NCI-H69 (cell line): ENCODE results near the gene TEAD2.
"Not testable (repeated sequence)": the region's sequence is repeated elsewhere in the genome, so short reads cannot be mapped to it uniquely, and the experiment has no call there.

Experiments used
- DNase-seq: peaks from one replicate; lab custom pipeline; 2025; lab: John Stamatoyannopoulos, UW

The TEAD2 gene

DNA sequence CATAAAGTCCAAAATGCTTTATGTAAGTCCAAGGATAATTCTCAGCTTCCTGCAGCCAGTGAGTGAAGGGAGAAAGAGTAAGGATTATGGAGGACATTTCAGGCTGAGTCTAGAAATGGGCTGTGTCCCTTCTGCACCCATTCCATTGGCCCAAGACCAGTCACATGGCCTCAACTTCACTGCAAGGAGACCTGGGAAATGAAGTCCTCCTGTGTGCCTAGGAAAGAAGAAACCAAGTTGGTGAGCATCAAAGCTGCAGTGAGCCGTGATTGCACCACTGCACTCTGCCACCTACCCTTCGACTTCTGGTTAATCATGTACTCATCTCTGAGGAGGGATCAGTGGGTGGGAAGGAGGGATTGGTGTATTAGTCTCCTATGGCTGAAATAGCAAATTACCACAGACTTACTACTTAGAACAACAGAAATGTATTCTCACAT is 30.6 kb downstream of the TEAD2 start:
- peak; percentile 21 for DNase-seq

DNA sequence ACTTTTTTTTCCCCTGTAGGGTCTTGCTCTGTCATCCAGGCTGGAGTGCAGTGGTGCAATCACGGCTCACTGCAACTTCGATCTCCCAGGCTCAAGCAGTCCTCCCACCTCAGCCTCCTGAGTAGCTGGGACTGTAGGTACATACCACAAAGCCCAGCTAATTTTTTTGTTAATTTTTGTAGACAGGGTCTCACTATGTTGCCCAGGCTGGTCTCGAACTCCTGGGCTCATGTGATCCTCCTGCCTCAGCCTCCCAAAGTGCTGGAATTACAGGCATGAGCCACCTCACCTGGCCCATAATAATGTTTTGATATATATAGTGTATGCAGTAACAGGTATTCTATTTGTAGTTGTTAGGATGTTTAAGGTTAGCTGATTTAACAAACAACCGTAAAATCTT is 31.0 kb downstream of the TEAD2 start:
- DNase-seq, result not testable (repeated sequence)

DNA sequence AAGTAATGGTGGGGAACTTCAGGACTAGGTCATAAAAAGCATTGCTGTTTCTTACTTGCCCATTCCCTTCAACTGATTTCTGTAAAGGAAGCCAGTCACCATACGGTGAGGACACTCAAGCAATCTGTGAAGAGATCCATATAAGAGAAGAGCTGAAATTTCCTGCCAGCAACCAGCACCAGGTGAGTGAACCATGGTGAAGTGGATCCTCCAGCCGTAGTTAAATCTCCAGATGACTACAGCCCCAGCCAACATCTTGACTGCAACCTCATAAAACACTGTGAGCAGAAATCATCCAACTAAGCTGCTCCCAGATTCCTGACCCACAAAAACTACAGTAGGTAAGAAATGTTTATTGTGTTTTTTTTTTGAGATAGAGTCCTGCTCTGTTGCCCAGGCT is 33.5 kb downstream of the TEAD2 start:
- DNase-seq, result no peak

GRCh38 chr19:49327878-49328544 is 34.2 kb downstream of the TEAD2 start:
- peak; percentile 21 for DNase-seq

GRCh38 chr19:49326165-49326704 is 36.0 kb downstream of the TEAD2 start:
- DNase-seq, result no peak

GRCh38 chr19:49325756-49326155 is 36.5 kb downstream of the TEAD2 start:
- DNase-seq, result not testable (repeated sequence)

GRCh38 chr19:49324801-49325576 is 37.2 kb downstream of the TEAD2 start, which contains the start of gene SLC6A16:
TSS of gene SLC6A16 (minus strand) at chr19:49325191. CDS start at chr19:49311347, 13,844 bp downstream.
- DNase-seq, result no peak

DNA sequence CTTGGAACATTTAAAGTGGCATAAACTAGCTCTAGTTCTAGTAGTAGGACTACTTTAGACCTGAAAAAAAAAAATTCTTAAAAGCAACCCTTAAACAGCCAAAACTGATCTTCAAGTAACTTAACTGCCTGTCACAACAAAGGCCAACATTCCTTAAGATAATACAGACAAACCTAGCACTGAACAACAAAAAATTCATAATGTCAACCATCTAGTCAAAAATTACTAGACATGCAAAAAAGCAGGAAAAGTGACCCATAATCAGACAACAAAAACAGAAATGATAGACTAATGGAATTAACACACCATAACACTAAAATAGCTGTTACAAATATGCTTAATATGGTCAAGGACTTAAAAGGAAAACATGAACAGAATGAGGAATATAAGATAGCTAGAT is 43.9 kb downstream of the TEAD2 start:
- no peak for DNase-seq

- no peak for DNase-seq
Observed at GRCh38 chr19:49316284-49316683, 45.9 kb downstream of the TEAD2 start.

GRCh38 chr19:49315111-49315510 is 47.1 kb downstream of the TEAD2 start:
- no peak for DNase-seq

GRCh38 chr19:49309087-49309486 is 53.1 kb downstream of the TEAD2 start:
- DNase-seq, result no peak

GRCh38 chr19:49306734-49307133 is 55.5 kb downstream of the TEAD2 start:
- DNase-seq, result peak; percentile 8

GRCh38 chr19:49301866-49302252 is 60.4 kb downstream of the TEAD2 start:
- no peak for DNase-seq

GRCh38 chr19:49301165-49301865 is 60.9 kb downstream of the TEAD2 start:
- DNase-seq, result peak; percentile 57

DNA sequence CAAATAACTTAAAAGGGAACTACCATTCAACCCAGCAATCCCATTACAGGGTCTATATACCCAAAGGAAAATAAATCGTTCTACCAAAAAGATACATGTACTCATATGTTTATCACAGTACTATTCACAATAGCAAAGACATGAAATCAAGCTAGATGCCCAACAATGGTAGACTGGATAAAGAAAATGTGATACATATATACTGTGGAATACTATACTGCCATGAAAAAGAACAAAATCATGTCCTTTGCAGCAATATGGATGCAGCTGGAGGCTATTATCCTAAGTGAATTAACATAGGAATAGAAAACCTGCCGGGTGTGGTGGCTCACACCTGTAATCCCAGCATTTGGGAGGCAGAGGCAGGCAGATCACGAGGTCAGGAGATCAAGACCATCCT is 63.6 kb downstream of the TEAD2 start:
- not testable (repeated sequence) for DNase-seq

DNA sequence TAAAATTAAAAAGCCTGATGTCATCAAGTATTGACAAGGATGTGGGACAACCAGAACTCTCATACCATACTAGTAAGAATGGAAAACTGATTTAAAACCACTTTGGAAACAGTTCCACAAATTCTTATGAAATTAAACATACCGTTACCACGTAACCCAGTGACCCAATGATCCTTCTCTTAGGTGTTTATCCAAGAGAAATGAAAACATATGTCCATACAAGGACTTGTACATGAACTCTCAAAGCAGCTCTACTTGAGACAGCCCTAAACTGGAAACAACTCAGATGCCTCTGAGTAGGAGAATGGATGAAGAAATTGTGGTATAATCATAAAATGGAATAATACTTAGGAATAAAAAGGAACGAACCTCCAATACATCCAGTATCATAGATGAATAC is 64.8 kb downstream of the TEAD2 start:
- no peak for DNase-seq

- no peak for DNase-seq
Observed at GRCh38 chr19:49295208-49295880, 66.9 kb downstream of the TEAD2 start.

DNA sequence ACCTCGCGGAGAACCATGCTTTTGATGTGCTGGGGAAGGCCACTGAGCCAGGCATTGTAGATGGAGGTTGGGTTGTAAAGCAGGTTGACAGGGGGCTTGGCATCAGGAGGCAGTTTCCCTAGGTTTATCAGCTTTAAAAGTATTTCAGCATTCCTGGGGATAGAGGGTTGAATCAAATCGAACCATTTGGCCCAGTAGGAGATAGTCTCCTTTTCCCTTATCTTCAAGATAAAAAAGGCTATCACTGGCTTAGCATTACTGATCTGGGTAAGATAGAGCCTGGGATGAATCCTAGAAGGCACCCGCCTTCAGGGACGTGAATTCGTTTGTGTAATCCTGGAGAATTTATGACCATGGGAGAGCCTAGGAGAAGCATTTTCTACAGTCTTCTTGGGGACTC is 67.8 kb downstream of the TEAD2 start:
- no peak for DNase-seq
